H4 (cell line): ENCODE measurements around the gene PSG6. TPM values are rescaled to one million over a fixed set of nuclear protein-coding genes. Genes with fewer than 3 reads are reported as not detected.
"Not testable (repeated sequence)": the region's sequence is repeated elsewhere in the genome, so short reads cannot be mapped to it uniquely, and the experiment has no call there.

Experiments
- DNase-seq: peaks from one replicate; pipeline ENCODE4 v3.0.0-alpha.2; 2015; ENCODE audit warnings: low spot score
- total RNA-seq: library from RNA; depleted of rRNA; stranded (reverse); fragments of >200 nt; shearing (Covaris generic); gene quantifications from 2 replicates; pipeline ENCODE4 v1.2.3, GENCODE V29; 2014

PSG6 gene
- total RNA-seq, 1 experiment from 2014 or later, result not detected

DNA sequence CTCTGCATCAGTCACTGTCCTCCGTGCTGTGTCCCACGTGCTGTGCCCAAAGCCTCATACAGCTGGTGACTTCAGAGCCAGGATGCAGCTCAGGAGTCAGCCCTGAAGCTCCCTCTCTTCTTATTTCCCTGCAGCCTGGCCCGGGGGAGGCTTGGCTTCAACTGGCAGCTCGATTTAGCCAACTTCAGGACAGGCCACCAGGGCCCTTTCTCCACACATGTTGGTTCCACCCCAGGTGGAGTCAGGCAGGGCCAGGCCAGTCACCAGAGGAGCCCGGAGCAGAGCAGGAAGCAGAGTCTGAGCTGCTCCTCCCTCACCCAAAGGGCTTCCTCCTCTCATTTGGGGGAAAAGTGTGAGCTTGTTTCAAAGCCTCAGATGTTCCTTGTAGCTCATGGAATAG is 11.5 kb downstream of the PSG6 start:
- not testable (repeated sequence) for DNase-seq

DNA sequence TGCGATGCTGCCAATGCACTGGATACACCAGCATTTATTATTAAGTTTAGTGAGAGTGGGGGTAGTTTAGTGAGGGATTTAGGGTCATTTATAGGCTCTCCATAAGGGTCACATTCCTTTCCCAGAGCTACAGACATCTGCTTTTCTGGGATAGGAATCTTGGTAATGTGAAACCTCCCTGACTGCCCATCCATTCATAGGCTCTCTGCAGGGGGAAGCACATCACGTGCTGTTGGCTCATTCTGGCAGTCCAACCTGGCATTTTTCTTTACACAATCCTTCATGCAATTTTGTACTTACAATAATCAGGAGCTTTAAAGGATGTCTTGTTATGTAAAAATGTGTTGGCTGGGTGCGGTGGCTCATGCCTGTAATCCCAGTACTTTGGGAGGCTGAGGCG is 17.1 kb downstream of the PSG6 start:
- not testable (repeated sequence) for DNase-seq

DNA sequence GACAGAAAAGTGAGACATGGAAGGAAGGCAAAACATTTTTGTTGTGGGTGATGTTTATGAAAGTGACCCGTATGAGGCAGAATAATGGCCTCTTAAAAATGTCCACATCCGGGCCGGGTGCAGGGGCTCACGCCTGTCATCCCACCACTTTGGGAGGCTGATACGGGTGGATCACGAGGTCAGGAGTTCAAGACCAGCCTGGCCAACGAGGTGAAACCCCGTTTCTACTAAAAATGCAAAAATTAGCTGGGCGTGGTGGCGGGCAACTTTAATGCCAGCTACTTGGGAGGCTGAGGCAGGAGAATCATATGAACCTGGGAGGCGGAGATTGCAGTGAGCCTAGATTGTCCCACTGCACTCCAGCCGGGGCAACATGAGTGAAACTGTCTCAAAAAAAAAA is 18.0 kb downstream of the PSG6 start:
- not testable (repeated sequence) for DNase-seq

DNA sequence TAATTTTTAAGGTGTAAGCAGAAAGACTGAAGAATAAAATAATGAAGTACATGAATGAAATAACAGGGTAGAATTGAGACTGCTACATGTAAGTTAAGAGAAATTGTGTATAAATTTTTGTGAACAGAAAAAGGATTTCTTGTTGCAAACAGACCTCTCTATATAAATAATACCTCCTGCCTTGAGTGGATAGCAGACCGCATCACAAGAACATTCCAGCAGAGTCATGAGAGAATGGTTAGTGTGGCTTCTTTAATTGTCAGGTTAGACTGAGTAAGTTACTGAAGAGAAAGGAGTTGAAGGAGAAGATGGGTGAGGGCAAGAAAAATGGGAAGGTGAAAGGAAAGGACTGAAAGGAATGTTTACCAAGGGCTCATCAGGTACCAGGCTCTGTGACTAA is 18.6 kb downstream of the PSG6 start:
- DNase-seq, result not testable (repeated sequence)

DNA sequence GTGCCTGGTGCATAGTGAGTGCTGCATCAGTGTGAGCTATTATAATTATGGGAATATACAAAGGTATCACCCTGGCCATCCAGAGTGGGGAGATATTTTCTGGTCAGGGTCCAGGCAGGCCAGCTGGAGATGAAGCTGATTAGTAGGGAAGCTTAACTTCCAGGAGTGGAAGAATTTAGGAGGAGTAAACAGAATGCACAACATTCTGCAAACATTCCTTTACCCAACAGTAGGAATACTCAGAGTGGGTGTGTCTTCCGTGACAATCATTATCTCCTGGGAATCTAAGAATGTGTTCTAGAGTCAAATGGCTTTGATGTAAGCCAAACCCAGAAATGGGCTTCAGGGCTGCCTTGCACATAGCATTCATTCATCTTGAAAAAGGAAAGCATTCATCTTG is 19.0 kb downstream of the PSG6 start:
- DNase-seq, result not testable (repeated sequence)

DNA sequence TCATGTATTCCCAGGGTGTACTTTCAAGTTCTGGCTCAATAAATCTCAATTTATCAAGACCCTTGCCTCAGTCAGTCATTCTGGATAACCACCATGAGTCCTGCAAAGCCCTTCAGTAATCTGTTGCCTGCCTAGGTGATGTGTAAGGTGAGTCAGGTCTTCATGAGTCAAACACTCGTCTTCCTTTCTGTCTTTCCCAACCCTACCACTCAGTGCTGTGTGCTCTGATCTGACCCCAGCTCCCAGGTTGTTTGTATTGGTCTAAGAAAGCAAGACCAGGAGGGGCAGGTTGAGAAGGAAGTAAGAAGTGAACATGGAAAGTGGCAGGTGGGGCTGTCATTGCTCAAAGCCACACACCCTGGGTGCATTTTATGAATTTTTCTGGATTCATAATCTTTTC is 20.0 kb downstream of the PSG6 start:
- not testable (repeated sequence) for DNase-seq

GRCh38 chr19:42890446-42890845 is 27.2 kb downstream of the PSG6 start:
- not testable (repeated sequence) for DNase-seq

DNA sequence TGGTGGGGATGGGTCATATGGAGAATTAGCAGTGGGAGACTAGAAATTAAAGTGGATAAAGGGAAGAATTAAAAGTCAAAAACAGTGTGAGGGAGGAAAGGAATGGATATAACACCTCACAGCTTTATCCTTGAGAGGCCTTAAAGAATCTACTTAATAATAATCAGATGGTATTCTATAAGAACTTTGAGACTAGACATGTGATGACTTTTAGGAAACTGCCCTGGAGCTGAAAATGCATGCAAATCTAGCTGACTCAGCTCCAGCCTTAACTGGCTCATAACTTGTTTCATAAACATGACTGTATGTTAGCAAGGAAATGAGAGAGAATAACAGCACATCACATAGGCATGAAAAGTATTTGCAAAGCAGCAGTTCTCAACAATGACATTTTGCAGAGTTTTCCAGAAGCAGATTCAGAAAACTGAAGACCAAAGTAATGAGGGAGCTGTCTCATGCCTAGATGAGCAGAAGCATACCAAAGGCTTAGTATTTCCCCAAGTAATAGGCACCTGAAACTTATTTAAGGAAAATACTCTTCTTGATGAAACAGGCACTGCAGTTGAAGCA is 29.7 kb downstream of the PSG6 start:
- not testable (repeated sequence) for DNase-seq

DNA sequence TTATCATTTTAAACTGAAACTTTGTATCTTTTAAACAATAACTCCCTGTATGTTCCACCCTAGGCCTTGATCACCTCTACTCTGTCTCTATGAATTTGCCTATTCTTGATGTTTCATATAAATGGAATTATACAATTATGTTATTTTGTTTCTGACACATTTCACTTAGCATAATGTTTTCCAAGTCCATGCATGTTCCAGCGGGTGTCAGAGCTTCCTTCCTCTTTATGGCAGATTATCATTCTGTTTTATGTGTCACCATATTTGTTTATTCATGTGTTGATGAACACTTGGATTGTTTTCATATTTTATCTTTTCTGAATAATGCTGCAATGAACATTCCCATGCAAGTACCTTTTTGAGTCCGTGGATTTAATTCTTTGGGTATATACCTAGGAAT is 35.0 kb downstream of the PSG6 start:
- DNase-seq, result not testable (repeated sequence)

GRCh38 chr19:42882010-42882409 is 35.7 kb downstream of the PSG6 start:
- not testable (repeated sequence) for DNase-seq

DNA sequence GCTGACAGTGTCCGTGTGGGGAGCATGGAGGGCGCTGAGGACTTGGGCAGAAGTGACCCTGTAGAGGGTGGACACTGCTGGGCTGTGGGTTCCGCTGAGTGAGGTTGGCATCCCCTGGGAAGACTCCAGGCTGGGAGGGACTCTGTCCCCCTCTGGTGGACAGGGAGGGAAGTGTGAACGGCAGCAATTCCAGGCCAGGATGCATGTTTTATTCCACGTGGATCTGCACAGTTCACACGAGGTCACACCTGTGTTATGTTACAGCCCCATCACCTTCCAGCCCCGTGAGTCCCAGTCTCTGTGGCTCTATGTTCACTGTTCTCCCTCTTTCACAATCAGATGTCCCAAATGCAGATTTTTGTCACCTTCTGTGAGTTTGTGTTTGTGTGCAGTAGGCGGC is 36.4 kb downstream of the PSG6 start:
- DNase-seq, result not testable (repeated sequence)

- not testable (repeated sequence) for DNase-seq
Observed at GRCh38 chr19:42880621-42881020, 37.1 kb downstream of the PSG6 start.

DNA sequence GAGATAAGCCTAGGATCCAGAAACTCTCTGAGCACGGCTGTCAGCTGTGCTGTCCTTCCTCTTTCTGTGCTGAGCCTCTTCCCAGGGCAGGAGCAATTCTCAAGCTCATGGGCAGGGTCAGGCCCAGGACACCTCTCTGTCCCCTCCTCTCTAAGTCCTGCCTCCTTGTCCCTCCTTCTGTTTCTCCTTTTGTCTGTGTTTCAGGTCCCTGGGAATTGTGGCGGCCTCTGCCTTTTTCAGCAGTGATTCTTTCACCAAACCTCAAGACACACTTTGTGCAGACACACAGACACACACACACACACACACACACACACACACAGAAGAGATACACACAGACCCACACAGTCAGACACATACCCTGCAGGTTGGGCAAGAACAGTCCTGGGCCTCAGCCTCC is 38.1 kb downstream of the PSG6 start, which contains the start of gene PSG1:
PSG1 (minus strand) TSS at position 101 of the 400 bp plus-strand sequence. CDS start 132 bp downstream, outside the sequence.
- DNase-seq, result no peak

DNA sequence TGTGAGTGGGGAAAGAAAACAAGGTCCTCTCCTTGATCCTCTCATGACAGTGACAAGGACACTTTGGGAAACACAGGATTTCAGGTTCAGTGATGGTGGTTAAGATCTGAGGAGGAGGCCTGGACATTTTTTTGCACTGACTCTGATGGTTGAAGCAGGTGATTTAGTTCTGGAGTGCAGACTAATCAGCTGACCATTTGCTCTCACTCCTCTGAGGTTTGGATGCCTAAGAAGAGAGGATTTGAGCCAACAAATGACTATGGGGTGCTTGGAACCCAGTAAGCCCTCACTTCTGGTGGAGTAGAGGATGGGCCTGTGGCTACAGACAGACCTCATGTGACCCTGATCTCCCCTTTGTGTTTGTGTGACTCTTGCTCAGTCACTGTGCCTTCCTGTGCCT is 41.1 kb downstream of the PSG6 start:
- DNase-seq, result not testable (repeated sequence)

DNA sequence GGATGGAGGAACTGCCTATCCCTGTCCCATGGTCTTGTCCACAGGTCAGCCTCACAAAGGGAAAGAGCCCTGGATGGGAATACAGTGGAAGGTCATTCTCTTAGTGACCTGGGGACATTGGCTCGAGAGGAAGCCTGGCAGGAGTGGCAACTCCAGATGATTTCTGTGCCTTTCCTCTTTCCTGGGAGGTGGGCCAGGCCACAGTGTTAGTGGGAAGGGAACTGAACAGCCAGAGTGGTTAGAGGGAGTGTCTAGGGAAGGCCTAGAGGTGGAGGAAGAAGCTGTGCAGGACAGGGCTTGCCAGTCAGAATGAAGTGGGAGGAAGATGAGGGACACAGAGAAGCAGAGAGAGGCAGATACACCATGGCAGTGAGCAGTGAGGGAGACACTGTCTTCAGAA is 41.8 kb downstream of the PSG6 start:
- not testable (repeated sequence) for DNase-seq

- DNase-seq, result not testable (repeated sequence)
Observed at GRCh38 chr19:42874901-42875813, 42.5 kb downstream of the PSG6 start.

GRCh38 chr19:42874136-42874535 is 43.6 kb downstream of the PSG6 start:
- DNase-seq, result not testable (repeated sequence)

DNA sequence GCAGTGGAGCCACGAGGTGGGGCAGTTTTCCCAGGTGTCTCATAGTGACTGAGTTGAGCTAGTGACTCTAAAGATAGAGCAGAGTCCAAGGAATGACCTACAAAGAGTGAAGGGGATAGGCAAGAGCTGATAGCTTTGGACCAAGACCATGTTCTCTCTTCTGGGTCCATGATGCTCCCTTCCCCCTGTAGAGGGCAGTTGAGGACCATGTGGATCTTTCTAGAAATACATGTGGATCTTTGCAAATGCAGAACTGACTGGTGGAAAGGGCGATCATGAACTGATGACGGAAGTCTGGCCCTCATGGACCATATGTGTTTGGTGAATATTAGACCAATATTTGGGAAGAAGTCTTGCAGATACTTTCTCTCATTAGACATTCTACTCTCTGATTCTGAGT is 45.1 kb downstream of the PSG6 start:
- DNase-seq, result no peak

- no peak for DNase-seq
Observed at GRCh38 chr19:42857544-42857867, 60.2 kb downstream of the PSG6 start.

- DNase-seq, result not testable (repeated sequence)
Observed at GRCh38 chr19:42856866-42857543, 60.7 kb downstream of the PSG6 start.

DNA sequence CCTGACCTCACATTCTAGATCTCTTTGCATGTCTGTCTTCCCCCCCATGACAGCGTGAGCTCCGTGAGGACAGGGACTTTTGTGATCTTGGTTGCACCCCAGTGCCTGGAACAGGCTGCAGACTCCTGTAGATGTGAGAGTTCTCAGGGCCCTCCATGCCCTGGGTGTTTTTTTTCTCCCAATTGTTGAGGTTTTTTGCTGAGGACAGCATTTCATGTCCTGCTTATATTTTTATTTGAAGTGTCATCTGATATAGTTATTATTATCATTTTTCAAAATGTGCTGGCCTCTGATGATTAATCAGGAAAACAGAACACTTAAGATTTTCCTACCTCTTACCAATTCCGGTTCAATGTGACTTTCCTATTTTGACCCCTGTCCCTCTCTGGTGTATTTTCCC is 62.9 kb downstream of the PSG6 start:
- not testable (repeated sequence) for DNase-seq

DNA sequence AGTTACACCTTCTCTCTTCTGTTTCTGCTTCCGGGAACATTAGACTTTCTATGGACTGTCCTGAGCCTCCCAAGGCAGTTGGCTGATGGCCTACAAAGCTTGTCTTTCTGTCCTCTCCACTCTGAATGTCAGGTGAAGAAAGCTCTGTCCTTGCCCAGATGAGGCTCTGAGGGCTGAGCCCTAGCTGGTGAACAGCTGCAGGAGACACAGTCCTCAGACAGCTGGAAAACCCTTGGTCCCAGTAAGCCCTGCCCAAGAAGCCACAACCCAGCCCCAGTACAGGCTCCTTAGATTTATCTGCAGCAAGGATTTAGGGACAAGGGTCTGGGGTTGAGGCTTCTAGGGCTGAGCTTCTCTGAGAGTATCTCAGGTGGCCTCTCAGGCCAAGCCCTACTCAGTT is 64.5 kb downstream of the PSG6 start:
- not testable (repeated sequence) for DNase-seq
